GM19395 (cell line): ENCODE data around the gene DHX30.
"Not testable (repeated sequence)": the region's sequence is repeated elsewhere in the genome, so short reads cannot be mapped to it uniquely, and the experiment has no call there.

ENCODE experiments used
- ATAC-seq: cut with Tn5 transposase; IDR thresholded peaks from one replicate; pipeline ENCODE4 v1.9.1; 2021; ENCODE audit warnings: mild to moderate bottlenecking, moderate library complexity; ENCODE audit not compliant: unreplicated experiment

The DHX30 gene

GRCh38 chr3:47802734-47803479 lies at the start of gene DHX30:
TSS of gene DHX30 (plus strand) at chr3:47803138. CDS start at chr3:47810684, 7,546 bp downstream.
- peak; percentile 89 for ATAC-seq

DNA sequence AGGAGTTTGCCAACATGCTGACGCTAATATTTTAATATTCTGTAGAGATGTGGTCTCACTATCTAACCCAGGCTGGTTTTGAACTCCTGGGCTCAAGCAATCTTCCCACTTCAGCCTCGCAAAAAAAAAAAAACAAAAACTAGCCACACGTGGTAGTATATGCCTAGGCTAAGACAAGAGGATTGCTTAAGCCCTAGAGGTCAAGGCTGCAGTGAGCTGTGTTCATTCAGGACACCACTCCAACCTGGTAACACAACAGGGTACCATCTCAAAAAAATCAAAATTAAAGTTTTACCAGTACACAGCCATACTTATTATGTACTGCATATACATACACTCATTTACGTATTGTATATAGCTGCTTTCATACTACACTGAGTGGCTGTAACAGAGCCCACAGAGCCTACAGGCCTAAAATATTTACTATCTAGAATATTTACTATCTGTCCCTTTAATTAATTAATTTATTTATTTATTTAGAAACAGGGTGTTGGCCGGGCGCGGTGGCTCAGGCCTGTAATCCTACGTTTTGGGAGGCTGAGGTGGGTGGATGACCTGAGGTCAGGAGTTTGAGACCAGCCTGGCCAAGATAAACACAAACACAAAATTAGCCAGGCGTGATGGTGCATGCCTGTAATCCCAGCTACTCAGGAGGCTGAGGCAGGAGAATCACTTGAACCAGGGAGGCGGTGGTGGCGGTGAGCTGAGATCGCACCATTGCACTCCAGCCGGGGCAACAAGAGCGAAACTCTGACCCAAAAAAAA lies 44.5 kb upstream of the DHX30 start:
- no peak for ATAC-seq

- ATAC-seq: not testable (repeated sequence)
These were observed 42.7 kb upstream of the DHX30 start for GRCh38 chr3:47760207-47760606.

GRCh38 chr3:47761046-47761445 lies 41.9 kb upstream of the DHX30 start:
- ATAC-seq: no peak

DNA sequence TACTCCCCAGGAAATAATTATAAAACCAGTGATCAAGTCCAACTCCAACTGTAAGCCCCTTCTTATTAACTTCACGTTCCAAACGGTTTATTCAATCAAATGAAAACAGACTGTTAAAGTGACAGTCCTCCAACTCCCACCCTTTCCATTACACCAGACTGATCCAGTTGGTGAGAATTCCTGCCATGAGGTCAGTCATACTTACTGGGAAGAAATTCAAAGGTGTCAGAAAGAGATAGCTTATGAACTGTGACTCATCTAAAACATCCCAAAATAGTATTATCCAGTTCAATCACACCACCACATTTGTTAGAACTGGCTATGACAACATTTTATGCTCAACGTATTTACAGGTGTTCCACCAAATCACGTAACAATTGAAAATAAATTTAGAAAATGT lies 40.7 kb upstream of the DHX30 start:
- no peak for ATAC-seq

GRCh38 chr3:47766186-47766585 lies 36.8 kb upstream of the DHX30 start:
- ATAC-seq: no peak

GRCh38 chr3:47772047-47772446 lies 30.9 kb upstream of the DHX30 start:
- no peak for ATAC-seq

DNA sequence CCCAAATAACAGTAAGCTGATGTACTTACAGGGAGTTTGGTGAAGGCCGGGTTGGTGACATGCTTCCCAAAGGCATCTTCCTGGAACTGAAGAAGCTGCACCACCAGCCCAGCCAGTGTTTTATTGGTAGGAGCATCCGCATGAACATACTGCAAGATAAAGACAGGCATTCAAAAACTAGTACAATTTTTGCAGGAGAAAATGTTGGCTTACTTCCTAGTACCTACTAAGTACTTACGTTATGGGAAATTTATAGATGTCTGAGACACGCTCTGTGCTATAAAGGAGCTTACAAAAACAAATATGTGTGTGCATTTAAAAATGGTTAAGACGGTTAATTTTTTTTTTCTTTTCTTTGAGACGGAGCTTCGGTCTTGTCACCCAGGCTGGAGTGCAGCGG lies 30.1 kb upstream of the DHX30 start:
- no peak for ATAC-seq

GRCh38 chr3:47778746-47779145 lies 24.2 kb upstream of the DHX30 start:
- ATAC-seq: no peak

- ATAC-seq: peak; percentile 25
These were observed 21.9 kb upstream of the DHX30 start for GRCh38 chr3:47780741-47781684.

DNA sequence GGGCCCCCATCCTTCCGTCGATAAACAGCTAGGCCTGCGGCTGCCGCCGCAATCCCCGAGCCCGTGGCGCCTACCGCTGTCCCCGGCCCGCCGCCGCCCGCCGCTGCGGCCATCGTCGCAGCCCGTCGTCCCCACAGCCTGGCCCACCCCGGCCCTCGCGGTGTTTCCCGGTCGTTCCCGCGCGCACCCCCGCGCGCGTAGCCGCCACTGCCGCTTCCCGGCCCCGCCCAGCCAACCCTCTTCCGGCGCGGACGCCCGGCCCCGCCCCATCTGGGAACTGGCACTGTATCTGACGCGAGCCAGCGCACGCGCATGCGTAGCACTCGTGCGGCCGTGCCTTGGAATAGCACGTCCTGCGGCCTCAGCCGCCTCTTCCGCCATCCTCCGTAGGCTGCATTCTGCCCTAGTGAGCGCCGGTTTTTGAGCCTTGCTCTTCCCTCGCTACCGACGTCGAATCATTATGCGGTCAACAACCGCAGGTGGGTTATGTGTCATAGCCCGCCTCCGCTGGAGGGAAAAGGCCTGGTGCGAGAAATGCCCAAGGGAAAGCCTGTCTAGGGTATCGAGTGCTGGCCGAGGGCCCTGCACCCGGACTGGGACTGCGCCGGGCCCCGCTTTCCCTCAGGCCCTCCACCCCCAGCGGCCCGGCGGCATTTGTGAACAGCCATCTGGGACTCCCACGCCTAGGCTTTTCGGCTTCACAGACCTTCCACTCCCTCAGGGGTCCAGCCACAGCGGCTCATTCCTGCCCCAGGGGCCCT lies 21.1 kb upstream of the DHX30 start, which contains the start of gene SMARCC1:
Gene SMARCC1 (minus strand): TSS at position 209 of the 761 bp plus-strand sequence. CDS start 96 bp downstream, at position 113.
- peak; percentile 81 for ATAC-seq

DNA sequence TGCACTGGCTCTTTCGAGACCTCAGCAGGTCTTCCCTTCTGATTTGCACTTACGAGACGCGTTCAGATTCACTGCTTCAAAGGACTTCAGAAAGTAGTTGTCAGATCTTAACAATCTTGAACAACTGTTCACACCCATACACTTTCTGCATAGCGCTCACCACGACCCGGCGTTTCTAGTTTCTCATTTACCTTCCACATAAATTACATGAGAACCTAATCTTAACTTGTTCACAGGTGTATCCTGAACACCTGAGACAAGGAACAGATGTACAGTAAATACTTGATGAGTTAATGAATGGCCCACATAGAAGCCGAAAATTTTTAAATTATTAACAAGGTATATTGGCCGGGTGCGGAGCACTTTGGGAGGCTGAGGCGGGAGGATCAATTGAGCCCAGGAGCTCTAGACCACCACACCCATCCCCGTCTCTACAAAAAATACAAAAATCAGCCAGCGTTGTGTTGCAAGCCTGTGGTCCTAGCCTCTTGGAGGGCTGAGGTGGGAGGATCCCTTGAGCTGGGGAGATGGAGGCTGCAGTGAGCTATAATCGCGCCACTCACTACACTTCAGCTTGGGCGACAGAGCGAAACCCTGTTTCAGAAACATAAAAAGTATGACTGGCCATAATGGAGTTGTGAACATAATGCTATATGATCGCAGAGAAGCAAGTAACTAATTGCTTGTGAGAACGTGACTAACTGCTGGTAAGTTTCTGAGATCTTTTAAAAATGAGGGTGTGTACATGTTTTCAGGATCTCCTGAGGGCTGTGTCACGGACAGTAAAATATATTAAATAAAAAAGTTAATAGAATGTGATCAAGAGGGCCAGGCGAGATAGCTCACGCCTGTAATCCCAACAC lies 20.3 kb upstream of the DHX30 start:
- no peak for ATAC-seq

GRCh38 chr3:47783673-47784072 lies 19.3 kb upstream of the DHX30 start:
- no peak for ATAC-seq

DNA sequence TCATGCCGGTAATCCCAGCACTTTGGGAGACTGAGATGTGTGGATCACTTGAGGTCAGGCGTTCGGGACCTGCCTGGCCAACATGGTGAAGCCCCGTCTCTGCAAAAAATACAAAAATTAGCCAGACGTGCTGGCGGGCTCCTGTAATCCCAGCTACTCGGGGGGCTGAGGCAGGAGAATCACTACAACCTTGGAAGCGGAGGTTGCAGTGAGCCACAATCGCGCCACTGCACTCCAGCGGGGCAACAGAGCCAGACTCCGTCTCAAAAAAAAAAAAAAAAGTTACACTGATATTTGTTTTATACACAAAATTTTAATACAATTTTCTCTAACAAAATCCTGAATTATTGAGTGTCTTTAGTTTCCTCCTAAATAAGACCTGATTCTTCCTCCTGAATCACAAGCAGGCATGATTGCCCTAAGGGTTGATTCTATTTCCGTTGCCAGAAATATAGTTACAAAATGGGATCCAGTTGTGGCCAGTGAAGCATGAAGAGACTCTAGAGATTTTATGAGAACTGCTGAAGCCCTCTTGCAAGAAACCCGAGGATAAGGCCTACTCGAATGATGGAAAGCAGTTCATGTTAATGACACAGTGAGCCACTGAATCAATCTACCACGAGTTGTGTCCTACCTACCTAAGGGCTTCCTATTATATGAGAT lies 11.6 kb upstream of the DHX30 start:
- ATAC-seq: no peak

DNA sequence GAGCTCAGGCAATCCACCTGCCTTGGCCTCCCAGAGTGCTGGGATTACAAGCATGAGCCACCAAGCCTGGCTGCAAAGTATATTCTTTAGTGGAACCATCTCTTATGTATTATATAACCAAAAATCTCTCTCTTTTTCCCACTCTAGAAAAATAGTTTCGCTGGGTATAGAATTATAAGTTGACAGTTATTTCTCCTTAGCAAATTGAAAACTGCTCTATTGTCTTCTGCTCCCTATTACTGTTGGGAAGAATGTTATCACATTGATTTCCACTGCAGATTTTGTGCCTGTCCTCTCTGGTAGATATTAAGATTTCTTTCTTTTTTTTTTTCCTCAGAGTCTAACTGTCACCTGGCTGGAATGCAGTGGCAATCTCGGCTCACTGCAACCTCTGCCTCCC lies 10.2 kb upstream of the DHX30 start:
- no peak for ATAC-seq

- ATAC-seq: no peak
These were observed 8.4 kb upstream of the DHX30 start for GRCh38 chr3:47794544-47794943.

DNA sequence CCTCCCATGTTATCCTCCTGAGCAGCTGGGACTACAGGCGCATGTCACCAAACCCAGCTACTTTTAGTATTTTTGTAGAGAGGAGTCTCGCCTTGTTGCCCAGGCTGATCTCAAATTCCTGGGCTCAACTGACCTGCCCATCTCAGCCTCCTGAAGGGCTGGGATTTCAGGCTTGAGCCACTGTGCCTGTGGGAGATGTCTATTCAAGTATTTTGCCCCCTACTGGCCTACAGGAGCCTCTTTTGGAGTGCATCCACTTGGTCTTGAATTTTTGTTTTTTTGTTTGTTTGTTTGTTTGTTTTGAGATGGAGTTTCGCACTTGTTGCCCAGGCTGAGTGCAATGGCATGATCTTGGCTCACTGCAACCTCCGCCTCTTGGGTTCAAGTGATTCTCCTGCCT lies 3.2 kb upstream of the DHX30 start:
- ATAC-seq: no peak

GRCh38 chr3:47803480-47804025 lies 615 bp downstream of the DHX30 start:
- ATAC-seq: no peak

GRCh38 chr3:47804577-47804976 lies 1.6 kb downstream of the DHX30 start:
- ATAC-seq: no peak
